AG09319 (cell line): ENCODE data around the gene RPTOR.

ENCODE experiments used
- DNase-seq: peaks from one replicate; pipeline ENCODE4 v3.0.0-alpha.2; 2010; ENCODE audit warnings: low read depth; ENCODE audit errors: extremely low read depth
- TF ChIP-seq, protein P1 (sequence below): IDR thresholded peaks from 2 replicates; pipeline ENCODE4 v1.5.1; 2011; ENCODE audit warnings: low read depth, mild to moderate bottlenecking, inconsistent platforms, low read length, moderate library complexity

RPTOR gene

DNA sequence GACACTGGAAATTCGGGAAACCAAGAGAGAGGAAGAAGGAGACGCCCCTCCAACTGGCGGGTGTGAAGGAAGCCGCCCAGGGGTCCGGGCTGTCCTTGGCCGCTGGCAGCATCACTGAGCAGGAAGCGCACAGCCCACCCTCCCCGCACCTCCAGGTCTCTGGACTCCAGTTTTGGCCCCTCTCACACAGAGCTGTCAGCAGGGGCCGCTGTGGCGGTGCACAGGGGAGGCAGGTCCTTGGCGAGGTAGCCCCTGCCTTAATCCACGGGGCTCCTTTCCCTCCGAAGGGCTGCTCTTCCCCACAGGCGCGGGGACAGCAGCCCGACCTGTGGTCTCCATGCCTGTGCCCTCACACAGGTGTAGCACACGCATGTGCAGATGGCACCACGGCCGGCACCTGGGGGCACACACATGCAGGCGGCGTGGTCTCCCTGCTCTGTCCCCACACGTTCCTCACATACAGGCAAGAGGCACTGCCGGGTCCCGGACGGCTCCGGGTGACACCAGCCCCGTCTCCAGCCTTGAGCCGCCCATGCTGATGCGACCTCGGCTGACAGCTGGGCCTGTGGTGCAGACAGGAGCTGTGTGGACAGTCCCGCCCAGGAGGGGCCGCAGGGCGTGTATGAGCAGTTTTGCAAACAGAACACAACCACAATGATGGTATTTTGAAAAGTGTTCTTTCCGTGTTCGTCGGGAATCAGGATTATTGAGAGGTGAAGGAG is 420.4 kb downstream of the RPTOR start:
- no peak for DNase-seq
- TF ChIP-seq, protein P1, sequence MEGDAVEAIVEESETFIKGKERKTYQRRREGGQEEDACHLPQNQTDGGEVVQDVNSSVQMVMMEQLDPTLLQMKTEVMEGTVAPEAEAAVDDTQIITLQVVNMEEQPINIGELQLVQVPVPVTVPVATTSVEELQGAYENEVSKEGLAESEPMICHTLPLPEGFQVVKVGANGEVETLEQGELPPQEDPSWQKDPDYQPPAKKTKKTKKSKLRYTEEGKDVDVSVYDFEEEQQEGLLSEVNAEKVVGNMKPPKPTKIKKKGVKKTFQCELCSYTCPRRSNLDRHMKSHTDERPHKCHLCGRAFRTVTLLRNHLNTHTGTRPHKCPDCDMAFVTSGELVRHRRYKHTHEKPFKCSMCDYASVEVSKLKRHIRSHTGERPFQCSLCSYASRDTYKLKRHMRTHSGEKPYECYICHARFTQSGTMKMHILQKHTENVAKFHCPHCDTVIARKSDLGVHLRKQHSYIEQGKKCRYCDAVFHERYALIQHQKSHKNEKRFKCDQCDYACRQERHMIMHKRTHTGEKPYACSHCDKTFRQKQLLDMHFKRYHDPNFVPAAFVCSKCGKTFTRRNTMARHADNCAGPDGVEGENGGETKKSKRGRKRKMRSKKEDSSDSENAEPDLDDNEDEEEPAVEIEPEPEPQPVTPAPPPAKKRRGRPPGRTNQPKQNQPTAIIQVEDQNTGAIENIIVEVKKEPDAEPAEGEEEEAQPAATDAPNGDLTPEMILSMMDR, result no peak

DNA sequence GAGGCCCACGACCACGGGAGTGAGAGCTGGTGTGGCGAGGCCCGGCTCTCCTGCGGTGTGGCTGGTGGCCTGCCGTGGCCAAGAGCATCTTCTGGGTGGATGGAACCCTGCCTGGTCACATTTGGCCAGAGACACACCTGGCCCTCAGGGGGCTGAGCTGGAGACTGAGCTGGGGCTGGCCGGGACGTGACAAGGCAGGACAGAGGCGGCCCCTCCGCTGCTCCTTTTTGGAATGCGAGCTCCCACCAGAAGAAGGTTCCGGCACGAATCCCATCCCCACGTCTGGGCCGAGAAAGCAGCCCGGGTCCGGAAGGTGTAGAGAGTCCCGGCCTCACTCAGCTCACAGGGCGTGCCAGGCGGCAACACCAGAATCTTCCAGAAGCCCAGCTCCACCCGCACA is 421.0 kb downstream of the RPTOR start:
- TF ChIP-seq, protein P1, result no peak
- no peak for DNase-seq

GRCh38 chr17:80967404-80967872 is 422.8 kb downstream of the RPTOR start:
- no peak for DNase-seq
- TF ChIP-seq, protein P1, result no peak

GRCh38 chr17:80968602-80969029 is 424.0 kb downstream of the RPTOR start:
- peak; percentile 35 for DNase-seq

DNA sequence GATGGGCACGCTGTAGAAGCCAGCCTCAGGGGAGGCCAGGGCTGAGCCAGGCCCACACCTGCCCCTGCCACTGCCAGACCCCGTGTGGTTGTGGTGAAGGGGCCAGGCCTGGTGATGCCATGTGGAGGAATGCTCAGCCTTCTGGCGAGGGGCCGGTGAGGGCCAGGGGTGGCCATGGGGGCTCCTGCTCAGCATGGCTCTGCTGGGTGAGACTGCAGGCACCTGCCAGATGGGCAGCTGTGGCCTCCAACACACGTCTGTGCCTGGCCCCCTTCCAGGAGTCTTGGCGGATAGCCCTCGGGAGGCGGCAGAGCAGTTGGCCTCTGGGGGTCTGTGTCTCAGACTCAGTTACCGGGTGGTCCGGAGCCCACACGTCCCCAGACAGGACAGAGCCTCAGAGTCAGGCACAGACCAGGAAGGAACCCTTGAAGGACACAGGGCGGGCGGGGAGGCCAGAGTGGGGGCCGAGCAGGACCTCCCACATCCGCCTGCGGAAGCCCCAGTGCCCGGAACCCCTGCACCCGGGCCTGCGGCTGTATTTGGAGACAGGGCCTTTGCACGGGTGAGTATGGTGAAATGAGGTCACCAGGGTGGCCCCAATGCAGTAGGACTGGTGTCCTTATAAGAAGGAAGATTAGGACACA is 424.5 kb downstream of the RPTOR start:
- DNase-seq, result no peak

More at GRCh38 chr17:80968602-80969029, 424.0 kb downstream of the RPTOR start:
- TF ChIP-seq, protein P1, result no peak

DNA sequence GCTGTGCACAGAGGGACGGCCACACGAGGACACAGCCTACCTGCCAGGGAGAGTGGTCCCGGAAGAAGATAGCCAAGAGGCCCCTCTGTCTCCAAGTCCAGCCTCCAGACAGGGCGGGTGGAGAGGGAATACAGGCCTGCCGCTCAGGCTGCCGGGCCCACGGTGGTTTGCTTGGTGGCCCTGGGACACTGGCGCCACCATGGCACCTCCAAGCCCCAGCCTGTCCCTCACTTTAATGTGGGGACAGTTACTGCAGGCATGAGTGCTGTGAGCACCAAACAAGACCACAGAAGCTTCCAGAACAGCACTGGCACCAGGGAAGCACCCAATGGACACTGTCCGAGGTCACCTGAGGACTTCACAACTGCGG is 425.0 kb downstream of the RPTOR start:
- TF ChIP-seq, protein P1, result no peak
- DNase-seq, result no peak

More for the DNA sequence above, 424.5 kb downstream of the RPTOR start:
- TF ChIP-seq, protein P1, result no peak
